KMS-11 (cell line): ENCODE measurements around the gene LCLAT1.

Experiments
- H2AFZ ChIP-seq: fragments of 200-600 bp; sonication (generic); 2 replicates; pipeline ENCODE4 v1.6.1; 2016; ENCODE audit warnings: antibody characterized with exemption, mixed run types, low read depth
- H3K27ac ChIP-seq: fragments of 200-600 bp; sonication (generic); 2 replicates; pipeline ENCODE4 v1.6.1; 2016; ENCODE audit warnings: mild to moderate bottlenecking, mixed run types
- H3K27me3 ChIP-seq: fragments of 200-600 bp; sonication (generic); 2 replicates; pipeline ENCODE4 v1.6.1; 2017; ENCODE audit warnings: mild to moderate bottlenecking, low read depth, mixed run types, moderate library complexity; ENCODE audit not compliant: insufficient read depth
- H3K36me3 ChIP-seq: fragments of 200-600 bp; sonication (generic); 2 replicates; pipeline ENCODE4 v1.6.1; 2017; ENCODE audit warnings: mild to moderate bottlenecking, mixed run types; ENCODE audit not compliant: insufficient read depth
- H3K4me1 ChIP-seq: fragments of 200-600 bp; sonication (generic); 2 replicates; pipeline ENCODE4 v1.6.1; 2016; ENCODE audit warnings: mild to moderate bottlenecking, low read depth, mixed run types; ENCODE audit not compliant: poor library complexity, severe bottlenecking
- H3K4me2 ChIP-seq: fragments of 200-600 bp; sonication (generic); 2 replicates; pipeline ENCODE4 v1.7.0; 2016; ENCODE audit warnings: mild to moderate bottlenecking, mixed run types
- H3K4me3 ChIP-seq: fragments of 200-600 bp; sonication (generic); IDR thresholded peaks from 2 replicates; pipeline ENCODE4 v1.6.1; 2017; ENCODE audit warnings: low read depth, low read length, mixed read lengths; ENCODE audit not compliant: insufficient read depth
- H3K79me2 ChIP-seq: fragments of 200-600 bp; sonication (generic); 2 replicates; pipeline ENCODE4 v1.6.1; 2016; ENCODE audit warnings: low read depth, mixed run types; ENCODE audit not compliant: insufficient read depth
- H3K9ac ChIP-seq: fragments of 200-600 bp; sonication (generic); 2 replicates; pipeline ENCODE4 v1.6.1; 2016; ENCODE audit warnings: mild to moderate bottlenecking, mixed run types
- H4K20me1 ChIP-seq: fragments of 200-600 bp; sonication (generic); 2 replicates; pipeline ENCODE4 v1.6.1; 2016; ENCODE audit warnings: mild to moderate bottlenecking, mixed run types; ENCODE audit not compliant: insufficient read depth
- CTCF ChIP-seq: fragments of 200-600 bp; sonication (generic); conservative IDR thresholded peaks from 2 replicates; pipeline ENCODE4 v1.6.1; 2017; ENCODE audit warnings: low read depth, mild to moderate bottlenecking, antibody characterized with exemption, low read length, moderate library complexity, mixed read lengths

Gene LCLAT1

GRCh38 chr2:30663321-30663720 is 216.3 kb downstream of the LCLAT1 start:
- no peak overlapping the region for H3K4me3 ChIP-seq
- no peaks in the 10 kb centered on the region for H3K27me3 ChIP-seq
- no peak for TF ChIP-seq CTCF
- H3K36me3 ChIP-seq: no peaks in the 10 kb centered on the region
- H3K27ac ChIP-seq: no peak overlapping the region
- H3K9ac ChIP-seq: no peak overlapping the region
- no peak overlapping the region for H3K4me2 ChIP-seq
- no peaks in the 10 kb centered on the region for H3K4me1 ChIP-seq
- H2AFZ ChIP-seq: no peak overlapping the region
- no peaks in the 10 kb centered on the region for H4K20me1 ChIP-seq
- H3K79me2 ChIP-seq: no peaks in the 10 kb centered on the region

- Histone ChIP-seq H3K4me1 (no peaks in the 10 kb centered on the region), H2AFZ (no peak overlapping the region), H3K79me2 (no peaks in the 10 kb centered on the region), H3K4me2 (no peak overlapping the region), H3K27me3 (no peaks in the 10 kb centered on the region), H4K20me1 (no peaks in the 10 kb centered on the region), H3K4me3 (no peak overlapping the region), H3K36me3 (no peaks in the 10 kb centered on the region), H3K9ac (no peak overlapping the region), H3K27ac (no peak overlapping the region)
- TF ChIP-seq CTCF: no peak
These were observed 216.8 kb downstream of the LCLAT1 start for GRCh38 chr2:30663806-30664205.

GRCh38 chr2:30664761-30665358 is 217.8 kb downstream of the LCLAT1 start:
- Histone ChIP-seq H3K4me1 (no peaks in the 10 kb centered on the region), H3K27me3 (no peaks in the 10 kb centered on the region), H4K20me1 (no peaks in the 10 kb centered on the region), H3K36me3 (no peaks in the 10 kb centered on the region), H3K9ac (no peak overlapping the region), H2AFZ (no peak overlapping the region), H3K79me2 (no peaks in the 10 kb centered on the region), H3K27ac (no peak overlapping the region), H3K4me3 (no peak overlapping the region), H3K4me2 (no peak overlapping the region)
- TF ChIP-seq CTCF: no peak

GRCh38 chr2:30665761-30666265 is 218.8 kb downstream of the LCLAT1 start:
- Histone ChIP-seq H3K9ac (no peak overlapping the region), H3K4me3 (no peak overlapping the region), H3K4me1 (no peaks in the 10 kb centered on the region), H3K79me2 (no peaks in the 10 kb centered on the region), H2AFZ (no peak overlapping the region), H3K27ac (no peak overlapping the region), H3K36me3 (no peaks in the 10 kb centered on the region), H3K27me3 (no peaks in the 10 kb centered on the region), H3K4me2 (no peak overlapping the region), H4K20me1 (no peaks in the 10 kb centered on the region)
- no peak for TF ChIP-seq CTCF
